NCI-H2029 (cell line): ENCODE results near the gene TLCD2.
"Not testable (repeated sequence)": the region's sequence is repeated elsewhere in the genome, so short reads cannot be mapped to it uniquely, and the experiment has no call there.

Experiments used
- DNase-seq: peaks from one replicate; lab custom pipeline; 2025; lab: John Stamatoyannopoulos, UW

The TLCD2 gene

DNA sequence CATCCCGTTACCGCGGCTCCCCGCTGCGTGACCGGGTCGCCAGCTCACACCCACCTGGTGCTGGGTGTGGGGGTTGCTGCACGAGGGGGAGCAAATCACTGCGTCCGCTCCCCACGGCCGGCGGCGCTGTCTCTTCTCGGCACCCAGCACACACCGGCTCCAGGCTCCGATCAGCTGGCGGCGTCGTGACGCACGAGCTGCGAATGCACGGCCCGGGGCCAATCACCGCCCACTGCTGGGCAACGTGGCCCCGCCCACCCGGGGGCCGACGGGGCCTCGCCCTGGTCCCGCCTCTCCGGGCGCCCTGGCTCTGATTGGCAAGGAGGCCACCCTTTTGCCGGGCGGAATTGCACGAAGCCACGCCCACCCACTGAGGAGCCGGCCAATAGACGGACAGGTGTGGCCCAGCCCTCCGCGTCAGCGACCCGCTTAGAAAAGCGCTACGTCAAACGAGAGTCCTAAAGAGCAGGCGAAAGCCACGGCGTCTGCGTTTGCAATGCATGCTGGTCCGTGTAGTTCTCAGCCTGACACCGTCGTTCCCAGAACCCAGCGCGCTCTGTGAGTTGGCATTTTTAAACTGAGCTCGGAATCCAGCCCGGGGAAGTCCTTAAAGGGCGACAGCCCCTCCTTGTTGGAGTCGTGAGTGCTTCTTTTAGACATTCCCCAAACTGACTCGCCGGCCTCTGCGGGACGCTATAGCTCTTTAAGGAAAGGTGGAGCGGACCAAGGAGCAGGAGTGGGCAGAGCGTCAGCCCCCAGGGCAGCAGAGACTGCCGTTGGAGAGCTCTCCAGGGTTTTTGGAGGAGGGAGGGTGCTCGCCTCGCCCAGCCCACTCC is 6.1 kb upstream of the TLCD2 start:
- peak; percentile 98 for DNase-seq

GRCh38 chr17:1715803-1716075 is 5.6 kb upstream of the TLCD2 start:
- DNase-seq = no peak

GRCh38 chr17:1714980-1715802 is 5.0 kb upstream of the TLCD2 start:
- DNase-seq = no peak

DNA sequence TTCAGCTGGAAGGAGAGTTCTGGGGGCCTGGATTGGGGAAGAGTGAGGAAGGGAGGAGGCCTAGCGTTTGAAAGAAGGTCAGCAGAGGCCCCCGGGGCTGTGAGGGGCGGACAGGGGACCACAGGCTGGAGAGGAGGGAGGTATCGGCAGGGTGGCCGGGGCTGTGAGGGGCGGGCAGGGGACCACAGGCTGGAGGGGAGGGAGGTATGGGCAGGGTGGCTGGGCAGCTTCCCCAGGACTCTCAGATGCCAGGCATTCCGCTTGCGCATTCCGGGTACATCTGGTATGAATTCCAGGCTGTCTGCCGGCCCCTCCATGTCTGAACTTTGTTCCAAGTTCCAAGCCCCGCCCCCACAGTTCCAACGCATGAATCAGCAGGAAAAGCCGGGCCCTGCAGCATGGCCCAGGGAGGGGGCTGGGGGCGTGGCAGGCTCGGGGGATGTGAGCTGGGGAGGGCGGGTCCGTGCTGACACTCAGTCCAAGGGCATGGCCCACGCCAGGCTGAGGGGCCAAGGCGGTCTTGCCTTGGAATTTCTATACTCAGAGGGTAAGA is 4.3 kb upstream of the TLCD2 start:
- no peak for DNase-seq

DNA sequence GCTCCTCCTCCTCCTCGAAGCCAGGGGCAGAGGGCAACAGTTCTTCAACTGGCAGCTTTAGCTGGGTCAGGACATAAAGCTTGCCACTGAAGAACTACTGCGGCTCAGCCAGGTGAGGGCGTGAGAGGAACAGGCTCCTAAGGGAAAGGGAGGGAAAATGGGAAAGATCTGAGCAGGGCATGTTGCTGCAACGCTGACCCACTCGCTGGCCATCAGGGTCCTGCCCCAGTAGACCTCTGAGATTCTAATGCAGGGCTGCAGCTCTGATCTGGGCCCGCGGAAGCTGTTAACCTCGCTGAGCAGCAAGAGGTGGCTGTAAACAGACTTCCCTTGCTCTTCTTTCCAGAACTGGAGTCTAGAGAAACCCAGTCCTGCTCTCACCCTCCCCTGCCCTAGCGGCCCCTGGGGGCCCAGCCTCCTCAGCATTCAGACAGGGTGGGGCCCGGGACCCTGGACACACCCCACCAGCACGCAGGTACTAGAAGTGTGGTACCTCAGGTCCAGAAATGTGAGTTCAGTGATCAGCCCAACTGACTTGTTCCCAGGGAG is 3.8 kb upstream of the TLCD2 start:
- DNase-seq = no peak

GRCh38 chr17:1713160-1713877 is 3.1 kb upstream of the TLCD2 start:
- no peak for DNase-seq

GRCh38 chr17:1712271-1712670 is 2.1 kb upstream of the TLCD2 start:
- DNase-seq = no peak

- DNase-seq = no peak
Observed at GRCh38 chr17:1711804-1712203, 1.6 kb upstream of the TLCD2 start.

- no peak for DNase-seq
Observed at GRCh38 chr17:1710807-1711553, 803 bp upstream of the TLCD2 start.

GRCh38 chr17:1709403-1709951 is 700 bp downstream of the TLCD2 start:
- no peak for DNase-seq

- DNase-seq = not testable (repeated sequence)
Observed at GRCh38 chr17:1708791-1709346, 1.3 kb downstream of the TLCD2 start.

- no peak for DNase-seq
Observed at GRCh38 chr17:1707107-1707506, 3.1 kb downstream of the TLCD2 start.

GRCh38 chr17:1705004-1705403 is 5.2 kb downstream of the TLCD2 start:
- no peak for DNase-seq

DNA sequence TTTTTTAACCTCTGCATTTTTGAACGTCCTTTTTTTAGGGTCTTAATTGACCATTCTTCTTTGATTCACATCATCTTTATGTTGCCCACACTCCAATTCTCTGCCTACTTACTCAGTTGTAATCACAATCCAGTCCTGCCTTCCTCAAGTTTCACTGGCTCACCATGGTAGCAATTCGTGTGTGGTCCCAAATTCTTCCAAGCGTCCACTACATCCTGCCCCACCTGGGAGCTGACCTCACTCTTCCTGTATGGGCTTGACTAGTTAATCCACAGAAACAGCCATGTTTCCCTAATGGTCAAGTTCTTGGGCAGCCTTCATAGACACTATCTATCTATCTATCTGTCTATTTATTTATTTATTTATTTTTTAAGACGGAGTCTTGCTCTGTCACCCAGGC is 7.1 kb downstream of the TLCD2 start:
- no peak for DNase-seq

- DNase-seq = not testable (repeated sequence)
Observed at GRCh38 chr17:1699891-1700290, 10.3 kb downstream of the TLCD2 start.

GRCh38 chr17:1697681-1698080 is 12.5 kb downstream of the TLCD2 start:
- no peak for DNase-seq

GRCh38 chr17:1695365-1695764 is 14.8 kb downstream of the TLCD2 start:
- no peak for DNase-seq

DNA sequence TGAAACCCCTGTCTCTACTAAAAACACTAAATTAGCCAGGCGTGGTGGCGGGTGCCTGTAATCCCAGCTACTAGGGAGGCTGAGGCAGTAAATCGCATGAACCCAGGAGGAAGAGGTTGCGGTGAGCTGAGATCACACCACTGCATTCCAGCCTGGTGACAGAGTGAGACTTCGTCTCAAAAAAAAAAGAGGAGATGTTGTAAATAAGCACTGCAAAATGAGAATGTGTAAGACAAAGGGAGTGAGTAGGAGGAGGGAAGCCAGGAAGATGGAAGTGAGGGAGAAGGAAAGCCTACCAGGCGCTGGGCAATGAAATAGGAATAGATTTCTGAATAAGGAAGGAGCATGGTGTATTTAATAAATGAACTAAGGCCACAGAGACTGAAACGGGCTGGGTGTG is 16.8 kb downstream of the TLCD2 start:
- no peak for DNase-seq

DNA sequence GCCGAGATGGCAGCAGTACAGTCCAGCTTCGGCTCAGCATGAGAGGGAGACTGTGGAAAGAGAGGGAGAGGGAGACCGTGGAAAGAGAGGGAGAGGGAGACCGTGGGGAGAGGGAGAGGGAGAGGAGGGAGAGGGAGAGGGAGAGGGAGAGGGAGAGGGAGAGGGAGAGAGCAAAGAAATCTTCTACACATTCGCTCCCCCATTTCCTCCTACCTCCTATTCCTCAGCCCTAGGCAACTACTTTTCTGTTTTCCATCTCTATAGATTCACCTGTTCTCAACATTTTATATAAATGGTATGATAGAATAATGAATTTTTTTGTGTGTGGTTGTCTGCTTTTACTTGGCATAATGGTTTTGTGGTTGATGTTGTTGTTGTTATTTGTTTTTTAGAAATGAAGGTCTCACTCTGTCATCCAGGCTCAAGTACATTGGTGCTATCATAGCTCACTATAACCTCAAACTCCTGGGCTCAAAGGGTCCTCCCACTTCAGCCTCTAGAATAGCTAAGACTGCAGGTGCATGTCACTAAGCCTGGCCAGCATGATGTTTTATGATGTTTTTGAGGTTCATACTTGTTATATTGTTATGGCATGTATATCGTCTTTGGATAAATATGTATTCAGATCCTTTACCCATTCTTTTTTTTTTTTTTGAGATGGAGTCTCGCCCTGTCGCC is 19.5 kb downstream of the TLCD2 start:
- no peak for DNase-seq

DNA sequence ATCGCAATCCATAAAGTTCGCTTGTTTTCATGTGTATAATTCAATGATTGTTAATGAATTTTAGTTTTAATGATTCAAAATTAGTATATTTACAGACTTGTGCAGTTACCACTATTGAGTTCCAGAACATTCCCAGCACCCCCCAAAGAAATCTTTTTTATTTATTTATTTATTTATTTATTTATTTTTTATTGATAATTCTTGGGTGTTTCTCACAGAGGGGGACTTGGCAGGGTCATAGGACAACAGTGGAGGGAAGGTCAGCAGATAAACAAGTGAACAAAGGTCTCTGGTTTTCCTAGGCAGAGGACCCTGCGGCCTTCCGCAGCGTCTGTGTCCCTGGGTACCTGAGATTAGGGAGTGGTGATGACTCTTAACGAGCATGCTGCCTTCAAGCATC is 21.8 kb downstream of the TLCD2 start:
- DNase-seq = not testable (repeated sequence)
